ENCODE measurements around the gene ATP5F1E. TPM values are rescaled to one million over a fixed set of nuclear protein-coding genes. Genes with fewer than 3 reads are reported as not detected.

ATP5F1E gene
- total RNA-seq, 1 donor from 2014 or later: 59.7 TPM

DNA sequence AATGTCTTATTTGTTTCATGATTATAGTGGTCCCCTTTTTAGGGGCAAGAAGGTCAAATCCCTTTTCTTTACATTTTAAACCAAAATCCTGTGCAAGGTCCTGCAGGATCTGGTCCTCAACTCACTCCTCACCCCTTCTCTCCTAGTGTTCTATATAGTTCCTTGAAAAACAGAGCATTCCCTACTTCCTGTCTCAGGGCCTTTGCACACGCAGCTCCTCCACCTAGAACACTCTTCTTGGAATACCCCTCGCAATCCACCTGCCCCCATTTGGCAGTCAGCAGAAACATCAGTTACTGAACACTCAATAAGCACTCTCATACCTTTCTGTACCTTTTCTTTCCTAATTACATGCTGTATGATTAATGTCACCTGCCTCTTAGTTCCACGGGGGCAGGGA is 3.2 kb upstream of the ATP5F1E start:
- H3K4me1 ChIP-seq: peaks cover 27% of the 10 kb centered on the region
- ATAC-seq: no peak
- intact Hi-C loops (cut with DNase I): no loop called here
- H3K36me3 ChIP-seq: peaks cover 54% of the 10 kb centered on the region
- no peak overlapping the region for H3K27ac ChIP-seq
- H3K9me3 ChIP-seq: no peaks in the 10 kb centered on the region
- no peaks in the 10 kb centered on the region for H3K27me3 ChIP-seq
- TF ChIP-seq, protein P1, sequence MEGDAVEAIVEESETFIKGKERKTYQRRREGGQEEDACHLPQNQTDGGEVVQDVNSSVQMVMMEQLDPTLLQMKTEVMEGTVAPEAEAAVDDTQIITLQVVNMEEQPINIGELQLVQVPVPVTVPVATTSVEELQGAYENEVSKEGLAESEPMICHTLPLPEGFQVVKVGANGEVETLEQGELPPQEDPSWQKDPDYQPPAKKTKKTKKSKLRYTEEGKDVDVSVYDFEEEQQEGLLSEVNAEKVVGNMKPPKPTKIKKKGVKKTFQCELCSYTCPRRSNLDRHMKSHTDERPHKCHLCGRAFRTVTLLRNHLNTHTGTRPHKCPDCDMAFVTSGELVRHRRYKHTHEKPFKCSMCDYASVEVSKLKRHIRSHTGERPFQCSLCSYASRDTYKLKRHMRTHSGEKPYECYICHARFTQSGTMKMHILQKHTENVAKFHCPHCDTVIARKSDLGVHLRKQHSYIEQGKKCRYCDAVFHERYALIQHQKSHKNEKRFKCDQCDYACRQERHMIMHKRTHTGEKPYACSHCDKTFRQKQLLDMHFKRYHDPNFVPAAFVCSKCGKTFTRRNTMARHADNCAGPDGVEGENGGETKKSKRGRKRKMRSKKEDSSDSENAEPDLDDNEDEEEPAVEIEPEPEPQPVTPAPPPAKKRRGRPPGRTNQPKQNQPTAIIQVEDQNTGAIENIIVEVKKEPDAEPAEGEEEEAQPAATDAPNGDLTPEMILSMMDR (IDR thresholded peaks at IDR 0.05): no peak
- DNase-seq: no peak
- no peak overlapping the region for H3K4me3 ChIP-seq

DNA sequence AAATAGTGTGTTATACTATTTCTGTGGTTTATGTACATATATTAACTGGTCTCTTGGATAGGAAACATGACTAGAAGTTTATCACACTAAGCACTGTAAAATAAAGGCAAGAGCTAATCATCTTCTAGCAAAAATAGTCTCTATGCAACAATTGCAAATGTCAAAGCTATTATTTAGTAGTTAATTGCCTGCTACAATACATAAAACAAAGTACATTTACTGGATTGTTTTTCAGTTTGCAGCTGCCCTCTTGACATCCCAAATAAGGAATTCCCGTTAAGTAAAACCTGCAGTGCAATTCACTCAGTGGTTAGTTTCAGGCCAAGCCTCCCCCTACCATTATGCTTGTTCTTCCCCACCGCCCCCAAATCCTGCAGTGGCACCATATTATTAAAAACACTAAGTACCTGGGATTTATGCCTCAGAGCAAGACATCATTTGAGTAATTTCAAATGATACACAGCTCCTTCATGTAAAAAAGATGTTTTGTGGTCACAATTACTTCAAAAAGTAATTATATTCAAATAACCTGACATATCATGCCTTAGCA is 1.6 kb upstream of the ATP5F1E start:
- DNase-seq (no peak), ATAC-seq (no peak)
- Histone ChIP-seq H3K27ac (no peak overlapping the region), H3K36me3 (peaks cover 71% of the 10 kb centered on the region), H3K9me3 (no peaks in the 10 kb centered on the region), H3K4me1 (peaks cover 29% of the 10 kb centered on the region), H3K4me3 (no peak overlapping the region), H3K27me3 (no peaks in the 10 kb centered on the region)
- intact Hi-C loops (cut with DNase I): no loop called here
- TF ChIP-seq, protein P1 (IDR thresholded peaks at IDR 0.05): no peak

DNA sequence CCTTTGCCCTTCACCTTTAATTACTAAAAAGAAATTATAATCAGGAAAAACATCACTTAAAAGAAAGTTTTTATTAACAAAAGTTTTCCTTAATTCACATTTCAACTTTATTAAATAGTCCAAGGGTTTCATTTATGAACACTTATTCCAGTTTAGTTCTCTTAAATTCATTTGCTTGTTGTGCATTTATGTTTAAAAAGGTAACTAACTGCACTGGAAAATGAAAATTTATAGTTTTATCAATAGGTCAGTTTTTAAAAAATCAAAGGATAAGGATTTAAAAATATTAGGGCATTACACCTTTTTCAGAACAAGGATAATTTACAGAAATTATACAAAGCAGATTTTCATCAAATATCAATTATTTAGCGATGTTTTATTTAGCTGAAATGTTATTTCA is 958 bp upstream of the ATP5F1E start:
- H3K27ac ChIP-seq: peak overlapping the region; percentile 91
- no peak for ATAC-seq
- intact Hi-C loops (cut with DNase I): no loop called here

DNA sequence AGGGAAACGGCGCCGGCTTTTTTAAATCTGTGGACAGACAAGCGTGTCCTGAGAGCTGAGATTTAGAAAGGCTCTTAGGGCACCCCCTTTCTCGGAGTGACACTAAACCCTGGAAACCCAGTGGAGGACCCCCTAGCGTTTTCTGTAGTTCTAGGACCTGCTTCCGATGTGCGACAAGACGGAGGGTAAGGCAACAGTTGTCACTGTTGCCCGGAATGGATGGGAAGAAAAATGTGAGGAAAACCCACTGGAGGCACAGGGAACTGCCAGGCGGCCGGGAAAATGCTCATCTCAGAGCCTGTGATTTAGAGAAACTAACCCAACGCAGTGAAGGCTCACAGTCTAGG is 551 bp upstream of the ATP5F1E start:
- ATAC-seq (no peak), DNase-seq (no peak)
- peak overlapping the region; percentile 91 for H3K4me3 ChIP-seq
- peak overlapping the region; percentile 91 for H3K27ac ChIP-seq
- intact Hi-C loops (cut with DNase I): no loop called here
- peaks cover 73% of the 10 kb centered on the region for H3K36me3 ChIP-seq
- TF ChIP-seq, protein P1 (IDR thresholded peaks at IDR 0.05): peak; percentile 20
- no peaks in the 10 kb centered on the region for H3K9me3 ChIP-seq
- peaks cover 38% of the 10 kb centered on the region for H3K4me1 ChIP-seq
- no peaks in the 10 kb centered on the region for H3K27me3 ChIP-seq

More for the DNA sequence above, 958 bp upstream of the ATP5F1E start:
- Histone ChIP-seq H3K4me3 (peak overlapping the region; percentile 91), H3K4me1 (peaks cover 35% of the 10 kb centered on the region), H3K9me3 (no peaks in the 10 kb centered on the region), H3K36me3 (peaks cover 73% of the 10 kb centered on the region), H3K27me3 (no peaks in the 10 kb centered on the region)
- TF ChIP-seq, protein P1 (IDR thresholded peaks at IDR 0.05): no peak
- DNase-seq: no peak

DNA sequence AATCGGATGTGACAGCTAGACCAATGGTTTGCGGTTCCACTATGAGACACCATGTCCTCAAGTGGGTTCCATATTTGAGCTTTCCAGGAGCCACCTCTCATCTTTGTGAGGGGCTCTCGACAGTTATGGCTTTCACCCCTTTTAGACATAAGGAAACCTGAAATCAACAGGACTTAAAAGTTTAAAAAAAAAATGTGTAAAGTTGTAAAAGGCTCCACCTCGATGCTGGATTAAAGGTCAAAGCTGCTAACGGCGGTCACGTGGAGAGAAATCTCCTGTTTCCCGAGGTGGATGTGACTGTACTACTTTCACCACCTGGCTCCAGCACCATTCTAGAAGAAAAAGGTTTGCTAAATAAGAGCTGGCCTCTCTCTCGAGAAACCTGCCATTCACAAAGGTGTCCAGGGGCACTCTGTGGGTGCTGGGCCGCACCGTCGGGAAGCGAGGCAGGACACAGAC is 542 bp downstream of the ATP5F1E start:
- ATAC-seq: no peak
- H3K4me1 ChIP-seq: peaks cover 38% of the 10 kb centered on the region
- peak overlapping the region; percentile 91 for H3K4me3 ChIP-seq
- peak overlapping the region; percentile 91 for H3K27ac ChIP-seq
- H3K27me3 ChIP-seq: no peaks in the 10 kb centered on the region
- H3K9me3 ChIP-seq: no peaks in the 10 kb centered on the region
- no peak for DNase-seq
- intact Hi-C loops (cut with DNase I): no loop called here
- peaks cover 73% of the 10 kb centered on the region for H3K36me3 ChIP-seq
- TF ChIP-seq, protein P1 (IDR thresholded peaks at IDR 0.05): no peak

Data from upper lobe of right lung (tissue), 1 donor.